GM12878 (cell line): ENCODE data around the gene PVALEF. TPM values are rescaled to one million over a fixed set of nuclear protein-coding genes. Genes with fewer than 3 reads are reported as not detected.

Experiments
- ATAC-seq: fragments of 200-7000 bp; cut with Tn5 transposase; 3 replicates; pipeline ENCODE4 v1.9.1; 2020; ENCODE audit warnings: mild to moderate bottlenecking, moderate library complexity
- BruUV-seq: library from RNA; stranded (reverse); fragments of 400-500 nt; replicated peaks from 2 replicates; lab custom pipeline; 2021; lab: Mats Ljungman, UMichigan
- CTCF ChIA-PET: fragments of 300-600 bp; sonication (Branson Sonifier 250); formaldehyde crosslinking; extraction: SDS; loops from one replicate; lab custom pipeline; 2021; ENCODE audit warnings: inconsistent platforms; lab: Yijun Ruan, JAX
- POLR2A ChIA-PET: fragments of 350-600 bp; formaldehyde crosslinking; extraction: SDS; loops from one replicate; lab custom pipeline; 2021; ENCODE audit warnings: inconsistent platforms; lab: Charles Lee
- RAD21 ChIA-PET: fragments of 300-600 bp; sonication (Branson Sonifier 250); formaldehyde crosslinking; loops from one replicate; lab custom pipeline; 2023; ENCODE audit warnings: antibody characterized with exemption; ENCODE audit not compliant: unreplicated experiment; lab: Charles Lee
- SMC1A ChIA-PET: fragments of 300-600 bp; sonication (Branson Sonifier 250); formaldehyde crosslinking; loops from one replicate; lab custom pipeline; 2023; ENCODE audit not compliant: unreplicated experiment, uncharacterized antibody; lab: Charles Lee
- DNase-seq: peaks from one replicate; pipeline ENCODE4 v3.0.0-alpha.2; 2011; ENCODE audit warnings: low read depth, low spot score
- FAIRE-seq: peaks from 3 replicates; lab custom pipeline; 2011; peaks lifted over from hg19 to GRCh38; lab: Jason Lieb, UNC
- H2AFZ ChIP-seq: 2 replicates; pipeline ENCODE4 v1.6.0; 2011; ENCODE audit warnings: low read depth, low read length, control low read depth; ENCODE audit not compliant: control insufficient read depth
- H3K27ac ChIP-seq: 2 replicates; pipeline ENCODE4 v1.5.1; 2011; ENCODE audit warnings: control low read depth; ENCODE audit not compliant: control insufficient read depth, insufficient read depth
- H3K27me3 ChIP-seq, 2 experiments: replicated peaks in 1 of 2; 2 replicates each; pipeline versions ENCODE4 v1.6.0 to v1.6.1; 2011; ENCODE audit warnings: low read length in 1 of 2; ENCODE audit not compliant: control insufficient read depth in 2 of 2, insufficient read depth in 2 of 2
- H3K36me3 ChIP-seq, 2 experiments: 2 replicates each; pipeline ENCODE4 v1.5.1; 2011; ENCODE audit warnings: low read length in 1 of 2; ENCODE audit not compliant: control insufficient read depth in 2 of 2, insufficient read depth in 2 of 2
- H3K4me1 ChIP-seq: 2 replicates; pipeline ENCODE4 v1.6.1; 2011; ENCODE audit warnings: mild to moderate bottlenecking, low read length, moderate library complexity, mixed read lengths; ENCODE audit not compliant: control insufficient read depth, insufficient read depth
- H3K4me2 ChIP-seq: 2 replicates; pipeline ENCODE4 v1.6.0; 2011; ENCODE audit warnings: control low read depth; ENCODE audit not compliant: control insufficient read depth, insufficient read depth
- H3K4me3 ChIP-seq: fragments of 200-600 bp; sonication (generic); 2 replicates; pipeline ENCODE4 v1.5.1; 2016
- H3K79me2 ChIP-seq: 2 replicates; pipeline ENCODE4 v1.6.0; 2011; ENCODE audit warnings: low read length; ENCODE audit not compliant: control insufficient read depth, insufficient read depth
- H3K9ac ChIP-seq: 2 replicates; pipeline ENCODE4 v1.8.0; 2011; ENCODE audit warnings: low read length, control low read depth, mixed read lengths; ENCODE audit not compliant: control insufficient read depth, insufficient read depth
- H3K9me3 ChIP-seq: replicated peaks from 3 replicates; pipeline ENCODE4 v1.5.1; 2011; ENCODE audit warnings: mild to moderate bottlenecking, low read length; ENCODE audit not compliant: control insufficient read depth, insufficient read depth
- H4K20me1 ChIP-seq: 2 replicates; pipeline ENCODE4 v1.6.0; 2011; ENCODE audit not compliant: control insufficient read depth, insufficient read depth
- BACH1 ChIP-seq: fragments of 450-650 bp; IDR thresholded peaks from 2 replicates; pipeline ENCODE4 v1.6.1; 2017; ENCODE audit warnings: mild to moderate bottlenecking, borderline replicate concordance
- EGR1 ChIP-seq, 2 experiments: IDR thresholded peaks; 1 replicate in 1 of 2; 2 replicates in 1 of 2; pipeline ENCODE4 v1.6.1; 2011 to 2012; ENCODE audit warnings: low read depth in 2 of 2, low read length in 2 of 2, borderline replicate concordance in 1 of 2, mild to moderate bottlenecking in 1 of 2, moderate library complexity in 1 of 2
- ESRRA ChIP-seq: IDR thresholded peaks from 2 replicates; pipeline ENCODE4 v1.6.1; 2012; ENCODE audit warnings: mild to moderate bottlenecking, low read length, improper control_type of control experiment
- JUND ChIP-seq: IDR thresholded peaks from 2 replicates; pipeline ENCODE4 v1.6.1; 2012; ENCODE audit warnings: low read depth, mild to moderate bottlenecking, low read length, improper control_type of control experiment, moderate library complexity
- NBN ChIP-seq: fragments of 450-650 bp; IDR thresholded peaks from 2 replicates; pipeline ENCODE4 v1.6.1; 2016
- SPI1 ChIP-seq: IDR thresholded peaks from 2 replicates; pipeline ENCODE4 v1.6.1; 2011; ENCODE audit warnings: low read depth, mild to moderate bottlenecking, low read length, moderate library complexity, borderline replicate concordance; ENCODE audit not compliant: insufficient read depth
- SRF ChIP-seq, 2 experiments: IDR thresholded peaks; 2 replicates each; pipeline ENCODE4 v1.6.1; 2011; ENCODE audit warnings: low read depth in 2 of 2, low read length in 2 of 2, mild to moderate bottlenecking in 1 of 2, moderate library complexity in 1 of 2
- STAT1 ChIP-seq: fragments of 450-650 bp; conservative IDR thresholded peaks from 2 replicates; pipeline ENCODE4 v1.6.1; 2014; ENCODE audit warnings: antibody characterized with exemption, mild to moderate bottlenecking
- TCF12 ChIP-seq: IDR thresholded peaks from 2 replicates; pipeline ENCODE4 v1.6.1; 2011; ENCODE audit warnings: low read depth, mild to moderate bottlenecking, low read length
- ZBED1 ChIP-seq: IDR thresholded peaks from 2 replicates; pipeline ENCODE4 v1.6.1; 2016; ENCODE audit warnings: borderline replicate concordance
- ZZZ3 ChIP-seq: IDR thresholded peaks from 2 replicates; pipeline ENCODE4 v1.6.1; 2011; ENCODE audit warnings: low read depth; ENCODE audit not compliant: control insufficient read depth, insufficient read length
- WGBS: methylation state at CpG from one replicate; pipeline ENCODE4 v1.1.6; 2016; ENCODE audit warnings: low lambda C conversion rate; ENCODE audit not compliant: insufficient replicate concordance, insufficient coverage; ENCODE audit errors: missing lambda C conversion rate; 5-methylcytosine and 5-hydroxymethylcytosine counted together
- in situ Hi-C: fragments of 300-500 bp; cut with MboI; formaldehyde crosslinking; loops from 9 replicates; pipeline ENCODE4 v1.14.3; 2018; ENCODE audit warnings: mixed read lengths
- intact Hi-C: fragments of 100-400 bp; cut with micrococcal nuclease; formaldehyde crosslinking; loops from one replicate; pipeline ENCODE4 v1.14.2; 2022; ENCODE audit not compliant: unreplicated experiment
- polyA plus RNA-seq, 11 experiments: library from polyadenylated mRNA; depleted of rRNA in 4 of 11; unstranded in 6 of 11; stranded (reverse) in 5 of 11; fragments of >200 nt; fragmentation: Nextera tagmentation in 4 of 11; fragmentation: Illumina TruSeq in 1 of 11; extraction: Ambion mirVana in 4 of 11; extraction: Trizol in 1 of 11; gene quantifications; 1 replicate in 1 of 11; 2 replicates in 10 of 11; pipeline versions ENCODE4 v1.2.1 to v1.2.3, GENCODE V29; 2011 to 2016; ENCODE audit warnings: inconsistent platforms in 2 of 11, missing spikeins in 2 of 11, low read depth in 1 of 11
- total RNA-seq, 4 experiments: library from RNA; depleted of rRNA in 3 of 4; stranded (reverse); fragments of >200 nt in 3 of 4; fragmentation: Illumina TruSeq in 1 of 4; extraction: Trizol in 1 of 4; gene quantifications; 2 replicates each; pipeline versions ENCODE4 v1.2.1 to v1.2.3, GENCODE V29; 2013 to 2021
- TF ChIP-seq, protein P1 (sequence below): IDR thresholded peaks from 2 replicates; pipeline ENCODE4 v1.6.1; 2011; ENCODE audit warnings: low read depth, mild to moderate bottlenecking, low read length, moderate library complexity, borderline replicate concordance; ENCODE audit errors: extremely low read depth
- TF ChIP-seq, protein P2 (sequence below): fragments of 450-650 bp; formaldehyde crosslinking; IDR thresholded peaks from 2 replicates; pipeline ENCODE4 v1.4.0; 2020; ENCODE audit warnings: mild to moderate bottlenecking, moderate library complexity
- TF ChIP-seq, protein P3 (sequence below): IDR thresholded peaks from 2 replicates; pipeline ENCODE4 v1.6.1; 2012; ENCODE audit warnings: low read depth, low read length, improper control_type of control experiment

Gene PVALEF
- total and polyA plus RNA-seq, 10 of the 15 experiments (the other 5 are each of a cell fraction or from before 2014, with no cell fraction given): not detected

DNA sequence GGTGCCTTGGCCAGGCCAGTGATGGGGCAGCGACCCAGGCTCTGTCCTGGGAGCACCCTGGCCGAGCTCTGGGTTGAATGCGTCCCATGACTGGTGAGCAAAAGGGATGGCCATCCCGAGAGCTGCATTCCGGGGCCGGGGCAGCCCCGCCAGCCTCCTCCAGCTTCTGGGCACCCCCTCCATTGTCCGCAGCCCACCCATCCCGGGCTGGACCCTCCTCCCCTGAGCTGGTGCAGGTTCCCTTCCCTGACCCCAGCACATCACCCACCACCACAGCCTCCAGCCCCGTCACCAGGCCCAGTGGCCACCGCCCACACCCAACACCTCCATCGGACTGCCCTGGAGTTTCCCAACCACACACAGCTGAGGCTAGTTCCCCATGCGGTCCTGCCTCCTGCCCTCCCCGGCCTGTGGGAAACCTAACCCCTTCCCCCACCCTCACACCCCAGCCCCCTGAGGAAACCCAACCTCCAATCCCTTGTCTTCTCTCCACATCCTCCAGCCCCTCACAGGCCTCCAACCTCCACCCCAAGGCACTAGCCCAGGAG lies 16.2 kb upstream of the PVALEF start:
- H3K9ac ChIP-seq: no peak overlapping the region
- no peak overlapping the region for H3K4me3 ChIP-seq
- H3K79me2 ChIP-seq: no peaks in the 10 kb centered on the region
- H3K4me2 ChIP-seq: no peak overlapping the region
- no peak for DNase-seq
- ChIA-PET CTCF (no interaction called here), RAD21 (no interaction called here), POLR2A (no interaction called here), SMC1A (no interaction called here)
- FAIRE-seq: no peak
- no peaks in the 10 kb centered on the region for H4K20me1 ChIP-seq
- no TSS peak for BruUV-seq
- H3K4me1 ChIP-seq: no peaks in the 10 kb centered on the region
- no peak overlapping the region for H2AFZ ChIP-seq
- no peaks in the 10 kb centered on the region for H3K36me3 ChIP-seq
- WGBS: 38% methylated on average over 12 of the region's 14 CpGs
- no peaks in the 10 kb centered on the region for H3K27me3 ChIP-seq
- in situ Hi-C loops (loop anchor here (5.0 to 25.0 kb wide), 2 partner anchors 93 to 338 kb away; no protein-coding TSS in a partner anchor), intact Hi-C loops (no loop called here)
- no peak for ATAC-seq
- no peak overlapping the region for H3K27ac ChIP-seq
- TF ChIP-seq, protein P1, sequence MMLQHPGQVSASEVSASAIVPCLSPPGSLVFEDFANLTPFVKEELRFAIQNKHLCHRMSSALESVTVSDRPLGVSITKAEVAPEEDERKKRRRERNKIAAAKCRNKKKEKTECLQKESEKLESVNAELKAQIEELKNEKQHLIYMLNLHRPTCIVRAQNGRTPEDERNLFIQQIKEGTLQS: no peak
- TF ChIP-seq STAT1 (no peak), NBN (no peak), ZBED1 (no peak), TCF12 (no peak), EGR1 (IDR thresholded peaks at IDR 0.05; ENCODE audit: borderline replicate concordance in 1 of 2, low read depth in 2 of 2, low read length in 2 of 2) (no peak), JUND (no peak), SPI1 (no peak), BACH1 (no peak), ESRRA (no peak), SRF (IDR thresholded peaks at IDR 0.05; ENCODE audit: low read depth in 2 of 2, low read length in 2 of 2) (no peak), ZZZ3 (no peak)
- TF ChIP-seq, protein P2, sequence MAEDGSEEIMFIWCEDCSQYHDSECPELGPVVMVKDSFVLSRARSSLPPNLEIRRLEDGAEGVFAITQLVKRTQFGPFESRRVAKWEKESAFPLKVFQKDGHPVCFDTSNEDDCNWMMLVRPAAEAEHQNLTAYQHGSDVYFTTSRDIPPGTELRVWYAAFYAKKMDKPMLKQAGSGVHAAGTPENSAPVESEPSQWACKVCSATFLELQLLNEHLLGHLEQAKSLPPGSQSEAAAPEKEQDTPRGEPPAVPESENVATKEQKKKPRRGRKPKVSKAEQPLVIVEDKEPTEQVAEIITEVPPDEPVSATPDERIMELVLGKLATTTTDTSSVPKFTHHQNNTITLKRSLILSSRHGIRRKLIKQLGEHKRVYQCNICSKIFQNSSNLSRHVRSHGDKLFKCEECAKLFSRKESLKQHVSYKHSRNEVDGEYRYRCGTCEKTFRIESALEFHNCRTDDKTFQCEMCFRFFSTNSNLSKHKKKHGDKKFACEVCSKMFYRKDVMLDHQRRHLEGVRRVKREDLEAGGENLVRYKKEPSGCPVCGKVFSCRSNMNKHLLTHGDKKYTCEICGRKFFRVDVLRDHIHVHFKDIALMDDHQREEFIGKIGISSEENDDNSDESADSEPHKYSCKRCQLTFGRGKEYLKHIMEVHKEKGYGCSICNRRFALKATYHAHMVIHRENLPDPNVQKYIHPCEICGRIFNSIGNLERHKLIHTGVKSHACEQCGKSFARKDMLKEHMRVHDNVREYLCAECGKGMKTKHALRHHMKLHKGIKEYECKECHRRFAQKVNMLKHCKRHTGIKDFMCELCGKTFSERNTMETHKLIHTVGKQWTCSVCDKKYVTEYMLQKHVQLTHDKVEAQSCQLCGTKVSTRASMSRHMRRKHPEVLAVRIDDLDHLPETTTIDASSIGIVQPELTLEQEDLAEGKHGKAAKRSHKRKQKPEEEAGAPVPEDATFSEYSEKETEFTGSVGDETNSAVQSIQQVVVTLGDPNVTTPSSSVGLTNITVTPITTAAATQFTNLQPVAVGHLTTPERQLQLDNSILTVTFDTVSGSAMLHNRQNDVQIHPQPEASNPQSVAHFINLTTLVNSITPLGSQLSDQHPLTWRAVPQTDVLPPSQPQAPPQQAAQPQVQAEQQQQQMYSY (CRISPR knock-in tag): no peak
- TF ChIP-seq, protein P3, sequence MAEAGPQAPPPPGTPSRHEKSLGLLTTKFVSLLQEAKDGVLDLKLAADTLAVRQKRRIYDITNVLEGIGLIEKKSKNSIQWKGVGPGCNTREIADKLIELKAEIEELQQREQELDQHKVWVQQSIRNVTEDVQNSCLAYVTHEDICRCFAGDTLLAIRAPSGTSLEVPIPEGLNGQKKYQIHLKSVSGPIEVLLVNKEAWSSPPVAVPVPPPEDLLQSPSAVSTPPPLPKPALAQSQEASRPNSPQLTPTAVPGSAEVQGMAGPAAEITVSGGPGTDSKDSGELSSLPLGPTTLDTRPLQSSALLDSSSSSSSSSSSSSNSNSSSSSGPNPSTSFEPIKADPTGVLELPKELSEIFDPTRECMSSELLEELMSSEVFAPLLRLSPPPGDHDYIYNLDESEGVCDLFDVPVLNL: no peak
- no peaks in the 10 kb centered on the region for H3K9me3 ChIP-seq
